Liver (tissue), 3 donors: ENCODE data around the gene MSI1.

Experiments used
- GABPA ChIP-seq, 2 donors: IDR thresholded peaks in 1 of 2; conservative IDR thresholded peaks in 1 of 2; 2 replicates each; pipeline ENCODE4 v1.6.1; 2016; ENCODE audit warnings: antibody characterized with exemption in 2 of 2, mild to moderate bottlenecking in 1 of 2, moderate library complexity in 1 of 2
- HNF4G ChIP-seq: IDR thresholded peaks from 2 replicates; pipeline ENCODE4 v1.6.1; 2016; ENCODE audit warnings: antibody characterized with exemption
- JUND ChIP-seq, 2 donors: IDR thresholded peaks; 2 replicates each; pipeline ENCODE4 v1.6.1; 2016; ENCODE audit warnings: antibody characterized with exemption in 2 of 2
- RAD21 ChIP-seq, 2 donors: IDR thresholded peaks; 2 replicates each; pipeline ENCODE4 v1.6.1; 2016; ENCODE audit warnings: antibody characterized with exemption in 2 of 2, mild to moderate bottlenecking in 2 of 2
- RXRA ChIP-seq, 2 donors: IDR thresholded peaks; 2 replicates each; pipeline ENCODE4 v1.6.1; 2017 to 2018; ENCODE audit warnings: antibody characterized with exemption in 2 of 2, mild to moderate bottlenecking in 1 of 2
- SP1 ChIP-seq: IDR thresholded peaks from 2 replicates; pipeline ENCODE4 v1.6.1; 2018; ENCODE audit warnings: antibody characterized with exemption, mild to moderate bottlenecking
- TAF1 ChIP-seq: conservative IDR thresholded peaks from 2 replicates; pipeline ENCODE4 v1.6.1; 2016; ENCODE audit warnings: antibody characterized with exemption, mild to moderate bottlenecking
- YY1 ChIP-seq: IDR thresholded peaks from 2 replicates; pipeline ENCODE4 v1.6.1; 2016; ENCODE audit warnings: antibody characterized with exemption, mild to moderate bottlenecking
- TF ChIP-seq, protein P1 (sequence below): fragments of 150-350 bp; IDR thresholded peaks from 2 replicates; pipeline ENCODE4 v1.5.1; 2017; ENCODE audit warnings: improper control_type of control experiment, low read depth, low read length; ENCODE audit not compliant: missing input control
- TF ChIP-seq, protein P2 (sequence below): IDR thresholded peaks from 2 replicates; pipeline ENCODE4 v1.6.1; 2016; ENCODE audit warnings: antibody characterized with exemption
- TF ChIP-seq, protein P3 (sequence below): IDR thresholded peaks from 2 replicates; pipeline ENCODE4 v1.6.1; 2016; ENCODE audit warnings: antibody characterized with exemption
- TF ChIP-seq, protein P4 (sequence below): IDR thresholded peaks from 2 replicates; pipeline ENCODE4 v1.6.1; 2016; ENCODE audit warnings: antibody characterized with exemption, mild to moderate bottlenecking
- TF ChIP-seq, protein P5 (sequence below): IDR thresholded peaks from 2 replicates; pipeline ENCODE4 v1.6.1; 2016; ENCODE audit warnings: antibody characterized with exemption
- donor health status: healthy.
- donor health status: healthy.

DNA sequence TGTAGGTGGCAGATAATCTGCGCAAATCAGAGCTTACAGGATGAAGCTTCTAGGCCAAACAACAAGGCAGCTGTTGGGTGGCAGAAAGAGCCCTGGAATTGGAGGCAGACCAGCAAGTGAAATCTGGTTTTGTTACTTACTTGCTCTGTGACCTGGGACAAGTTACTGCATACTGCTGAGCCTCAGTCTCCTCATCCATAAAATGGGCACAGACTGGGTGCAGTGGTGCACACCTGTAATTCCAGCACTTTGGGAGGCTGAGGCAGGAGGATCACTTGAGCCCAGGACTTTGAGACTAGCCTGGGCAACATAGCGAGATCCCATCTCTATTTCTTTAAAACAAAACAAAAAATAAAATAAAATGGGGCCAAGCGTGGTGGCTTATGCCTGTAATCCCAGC is 37.6 kb upstream of the MSI1 start:
- TF ChIP-seq, protein P1, sequence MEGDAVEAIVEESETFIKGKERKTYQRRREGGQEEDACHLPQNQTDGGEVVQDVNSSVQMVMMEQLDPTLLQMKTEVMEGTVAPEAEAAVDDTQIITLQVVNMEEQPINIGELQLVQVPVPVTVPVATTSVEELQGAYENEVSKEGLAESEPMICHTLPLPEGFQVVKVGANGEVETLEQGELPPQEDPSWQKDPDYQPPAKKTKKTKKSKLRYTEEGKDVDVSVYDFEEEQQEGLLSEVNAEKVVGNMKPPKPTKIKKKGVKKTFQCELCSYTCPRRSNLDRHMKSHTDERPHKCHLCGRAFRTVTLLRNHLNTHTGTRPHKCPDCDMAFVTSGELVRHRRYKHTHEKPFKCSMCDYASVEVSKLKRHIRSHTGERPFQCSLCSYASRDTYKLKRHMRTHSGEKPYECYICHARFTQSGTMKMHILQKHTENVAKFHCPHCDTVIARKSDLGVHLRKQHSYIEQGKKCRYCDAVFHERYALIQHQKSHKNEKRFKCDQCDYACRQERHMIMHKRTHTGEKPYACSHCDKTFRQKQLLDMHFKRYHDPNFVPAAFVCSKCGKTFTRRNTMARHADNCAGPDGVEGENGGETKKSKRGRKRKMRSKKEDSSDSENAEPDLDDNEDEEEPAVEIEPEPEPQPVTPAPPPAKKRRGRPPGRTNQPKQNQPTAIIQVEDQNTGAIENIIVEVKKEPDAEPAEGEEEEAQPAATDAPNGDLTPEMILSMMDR, result no peak
- TF ChIP-seq RAD21 (IDR thresholded peaks at IDR 0.05) (no peak), HNF4G (no peak), YY1 (no peak), TAF1 (no peak), GABPA (IDR thresholded peaks at IDR 0.05 in 1 of 2, conservative IDR thresholded peaks at IDR 0.05 in 1 of 2) (no peak), SP1 (no peak), JUND (IDR thresholded peaks at IDR 0.05) (no peak), RXRA (IDR thresholded peaks at IDR 0.05) (no peak)
- TF ChIP-seq, protein P2, sequence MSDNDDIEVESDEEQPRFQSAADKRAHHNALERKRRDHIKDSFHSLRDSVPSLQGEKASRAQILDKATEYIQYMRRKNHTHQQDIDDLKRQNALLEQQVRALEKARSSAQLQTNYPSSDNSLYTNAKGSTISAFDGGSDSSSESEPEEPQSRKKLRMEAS, result no peak
- TF ChIP-seq, protein P3, sequence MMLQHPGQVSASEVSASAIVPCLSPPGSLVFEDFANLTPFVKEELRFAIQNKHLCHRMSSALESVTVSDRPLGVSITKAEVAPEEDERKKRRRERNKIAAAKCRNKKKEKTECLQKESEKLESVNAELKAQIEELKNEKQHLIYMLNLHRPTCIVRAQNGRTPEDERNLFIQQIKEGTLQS, result no peak
- TF ChIP-seq, protein P4, sequence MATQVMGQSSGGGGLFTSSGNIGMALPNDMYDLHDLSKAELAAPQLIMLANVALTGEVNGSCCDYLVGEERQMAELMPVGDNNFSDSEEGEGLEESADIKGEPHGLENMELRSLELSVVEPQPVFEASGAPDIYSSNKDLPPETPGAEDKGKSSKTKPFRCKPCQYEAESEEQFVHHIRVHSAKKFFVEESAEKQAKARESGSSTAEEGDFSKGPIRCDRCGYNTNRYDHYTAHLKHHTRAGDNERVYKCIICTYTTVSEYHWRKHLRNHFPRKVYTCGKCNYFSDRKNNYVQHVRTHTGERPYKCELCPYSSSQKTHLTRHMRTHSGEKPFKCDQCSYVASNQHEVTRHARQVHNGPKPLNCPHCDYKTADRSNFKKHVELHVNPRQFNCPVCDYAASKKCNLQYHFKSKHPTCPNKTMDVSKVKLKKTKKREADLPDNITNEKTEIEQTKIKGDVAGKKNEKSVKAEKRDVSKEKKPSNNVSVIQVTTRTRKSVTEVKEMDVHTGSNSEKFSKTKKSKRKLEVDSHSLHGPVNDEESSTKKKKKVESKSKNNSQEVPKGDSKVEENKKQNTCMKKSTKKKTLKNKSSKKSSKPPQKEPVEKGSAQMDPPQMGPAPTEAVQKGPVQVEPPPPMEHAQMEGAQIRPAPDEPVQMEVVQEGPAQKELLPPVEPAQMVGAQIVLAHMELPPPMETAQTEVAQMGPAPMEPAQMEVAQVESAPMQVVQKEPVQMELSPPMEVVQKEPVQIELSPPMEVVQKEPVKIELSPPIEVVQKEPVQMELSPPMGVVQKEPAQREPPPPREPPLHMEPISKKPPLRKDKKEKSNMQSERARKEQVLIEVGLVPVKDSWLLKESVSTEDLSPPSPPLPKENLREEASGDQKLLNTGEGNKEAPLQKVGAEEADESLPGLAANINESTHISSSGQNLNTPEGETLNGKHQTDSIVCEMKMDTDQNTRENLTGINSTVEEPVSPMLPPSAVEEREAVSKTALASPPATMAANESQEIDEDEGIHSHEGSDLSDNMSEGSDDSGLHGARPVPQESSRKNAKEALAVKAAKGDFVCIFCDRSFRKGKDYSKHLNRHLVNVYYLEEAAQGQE, result no peak
- TF ChIP-seq, protein P5, sequence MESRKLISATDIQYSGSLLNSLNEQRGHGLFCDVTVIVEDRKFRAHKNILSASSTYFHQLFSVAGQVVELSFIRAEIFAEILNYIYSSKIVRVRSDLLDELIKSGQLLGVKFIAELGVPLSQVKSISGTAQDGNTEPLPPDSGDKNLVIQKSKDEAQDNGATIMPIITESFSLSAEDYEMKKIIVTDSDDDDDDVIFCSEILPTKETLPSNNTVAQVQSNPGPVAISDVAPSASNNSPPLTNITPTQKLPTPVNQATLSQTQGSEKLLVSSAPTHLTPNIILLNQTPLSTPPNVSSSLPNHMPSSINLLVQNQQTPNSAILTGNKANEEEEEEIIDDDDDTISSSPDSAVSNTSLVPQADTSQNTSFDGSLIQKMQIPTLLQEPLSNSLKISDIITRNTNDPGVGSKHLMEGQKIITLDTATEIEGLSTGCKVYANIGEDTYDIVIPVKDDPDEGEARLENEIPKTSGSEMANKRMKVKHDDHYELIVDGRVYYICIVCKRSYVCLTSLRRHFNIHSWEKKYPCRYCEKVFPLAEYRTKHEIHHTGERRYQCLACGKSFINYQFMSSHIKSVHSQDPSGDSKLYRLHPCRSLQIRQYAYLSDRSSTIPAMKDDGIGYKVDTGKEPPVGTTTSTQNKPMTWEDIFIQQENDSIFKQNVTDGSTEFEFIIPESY, result no peak
